Heart left ventricle (tissue), 13 donors: Measurements from ENCODE around the gene DCDC2.

Source experiments
- POLR2A ChIP-seq, 2 donors: fragments of 450-650 bp; IDR thresholded peaks; one replicate each; pipeline ENCODE4 v1.6.1; 2017; ENCODE audit warnings: antibody characterized with exemption in 2 of 2, mild to moderate bottlenecking in 2 of 2, moderate library complexity in 2 of 2
- TF ChIP-seq, protein P1 (sequence below), 12 donors: fragments of 200-600 bp; sonication (generic) in 4 of 12; IDR thresholded peaks; one replicate each; pipeline versions ENCODE4 v1.5.0 to v1.8.0; 2018 to 2022; ENCODE audit warnings: antibody characterized with exemption in 12 of 12, mild to moderate bottlenecking in 5 of 12
- donor health status: ischemic (EF 13 %, LVEDD 7.1; RV severe dilation, severe dysfunction).
- donor health status: DM: no; HTN: yes; CAD: no.
- donor health status: DM: no; HTN: no; CAD: no.
- donor health status: ischemic (EF 25% LVEDD 6.9; RV normal size, moderate dysfunction).
- donor health status: ischemic (EF 25% LVEDD 5.7; RV mildly dilated, moderate dysfunction).
- donor health status: ischemic (EF 35%, LVEDD 5.7; RV mildly dilated, moderate dysfunction).
- donor health status: nonischemic (EF 11% LVEDD 7.7; RV severe dilation, severe dysfunction).
- donor health status: DM: yes; HTN: yes; CAD: no.
- donor health status: PGD.
- donor health status: ischemic (EF 29% LVEDD 5.4; RV normal size, mild dysfunction).
- donor health status: nonischemic (EF 23%, LVEDD 6.1; RV moderate dilation, normal function).

DNA sequence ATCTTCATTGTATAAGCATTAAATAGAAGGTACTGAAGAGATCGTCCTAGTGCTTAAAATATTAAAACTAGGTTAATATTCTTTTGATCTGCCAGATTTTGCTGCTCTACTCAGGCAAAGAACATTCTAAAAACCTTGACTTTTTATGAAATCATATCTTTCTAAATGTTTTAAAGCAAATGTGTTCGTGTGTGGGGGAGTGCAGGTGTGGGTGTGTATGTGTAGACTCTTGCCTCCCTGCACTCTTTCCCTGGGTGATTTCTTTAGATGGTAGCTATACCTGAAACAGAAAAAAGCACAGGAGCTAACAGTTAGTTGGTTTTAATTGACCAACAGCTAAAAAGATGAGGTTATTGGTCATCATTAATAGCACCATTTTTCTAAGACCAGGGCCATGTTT is 226.1 kb downstream of the DCDC2 start:
- TF ChIP-seq, protein P1, sequence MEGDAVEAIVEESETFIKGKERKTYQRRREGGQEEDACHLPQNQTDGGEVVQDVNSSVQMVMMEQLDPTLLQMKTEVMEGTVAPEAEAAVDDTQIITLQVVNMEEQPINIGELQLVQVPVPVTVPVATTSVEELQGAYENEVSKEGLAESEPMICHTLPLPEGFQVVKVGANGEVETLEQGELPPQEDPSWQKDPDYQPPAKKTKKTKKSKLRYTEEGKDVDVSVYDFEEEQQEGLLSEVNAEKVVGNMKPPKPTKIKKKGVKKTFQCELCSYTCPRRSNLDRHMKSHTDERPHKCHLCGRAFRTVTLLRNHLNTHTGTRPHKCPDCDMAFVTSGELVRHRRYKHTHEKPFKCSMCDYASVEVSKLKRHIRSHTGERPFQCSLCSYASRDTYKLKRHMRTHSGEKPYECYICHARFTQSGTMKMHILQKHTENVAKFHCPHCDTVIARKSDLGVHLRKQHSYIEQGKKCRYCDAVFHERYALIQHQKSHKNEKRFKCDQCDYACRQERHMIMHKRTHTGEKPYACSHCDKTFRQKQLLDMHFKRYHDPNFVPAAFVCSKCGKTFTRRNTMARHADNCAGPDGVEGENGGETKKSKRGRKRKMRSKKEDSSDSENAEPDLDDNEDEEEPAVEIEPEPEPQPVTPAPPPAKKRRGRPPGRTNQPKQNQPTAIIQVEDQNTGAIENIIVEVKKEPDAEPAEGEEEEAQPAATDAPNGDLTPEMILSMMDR (IDR thresholded peaks at IDR 0.05) = no peak
- no peak for TF ChIP-seq POLR2A (IDR thresholded peaks at IDR 0.05)
